Daoy (cell line): Measurements from ENCODE around the gene SMPD4. TPM values are rescaled to one million over a fixed set of nuclear protein-coding genes. Genes with fewer than 3 reads are reported as not detected.
"Not testable (repeated sequence)": the region's sequence is repeated elsewhere in the genome, so short reads cannot be mapped to it uniquely, and the experiment has no call there.

Experiments used
- DNase-seq: peaks from one replicate; pipeline ENCODE4 v3.0.0-alpha.2; 2015; ENCODE audit warnings: low read depth
- total RNA-seq: library from RNA; depleted of rRNA; stranded (reverse); fragments of >200 nt; shearing (Covaris generic); gene quantifications from 2 replicates; pipeline ENCODE4 v1.2.3, GENCODE V29; 2014

SMPD4 gene
- total RNA-seq, 1 experiment from 2014 or later, result 28.9 TPM

DNA sequence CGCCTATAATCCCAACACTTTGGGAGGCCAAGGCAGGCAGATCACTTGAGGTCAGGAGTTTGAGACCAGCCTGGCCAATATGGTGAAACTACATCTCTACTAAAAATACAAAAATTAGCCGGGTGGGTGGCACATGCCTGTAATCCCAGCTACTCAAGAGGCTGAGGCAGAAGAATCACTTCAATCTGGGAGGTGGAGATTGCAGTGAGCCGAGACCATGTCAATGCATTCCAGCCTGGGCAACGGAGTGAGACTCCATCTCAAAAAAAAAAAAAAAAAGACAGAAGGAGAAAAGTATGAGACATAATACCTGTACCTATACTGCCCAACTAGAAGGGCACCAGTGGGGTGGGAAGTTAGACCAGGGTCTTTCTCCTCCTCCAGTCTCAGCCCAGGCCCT is 22.0 kb downstream of the SMPD4 start:
- DNase-seq, result not testable (repeated sequence)

DNA sequence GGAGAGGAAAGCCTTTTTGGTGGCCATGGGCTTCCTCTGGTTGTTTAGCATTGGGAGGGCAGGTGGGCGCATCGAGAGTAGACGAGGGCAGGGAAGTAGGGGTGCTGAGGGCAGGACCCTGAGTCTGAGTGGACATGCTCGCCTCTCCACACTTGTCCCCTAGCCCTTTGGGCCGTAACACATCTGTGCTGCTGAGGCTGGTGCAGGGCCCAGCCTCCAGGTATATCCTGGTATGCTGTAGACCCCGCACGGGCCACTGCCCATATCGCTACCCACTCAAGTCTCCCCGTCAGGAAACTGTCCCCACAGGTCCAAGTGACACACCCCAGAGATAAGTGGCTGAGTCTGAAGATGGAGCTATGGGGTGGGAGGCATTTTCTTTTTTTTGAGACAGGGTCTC is 22.8 kb downstream of the SMPD4 start:
- DNase-seq, result no peak

DNA sequence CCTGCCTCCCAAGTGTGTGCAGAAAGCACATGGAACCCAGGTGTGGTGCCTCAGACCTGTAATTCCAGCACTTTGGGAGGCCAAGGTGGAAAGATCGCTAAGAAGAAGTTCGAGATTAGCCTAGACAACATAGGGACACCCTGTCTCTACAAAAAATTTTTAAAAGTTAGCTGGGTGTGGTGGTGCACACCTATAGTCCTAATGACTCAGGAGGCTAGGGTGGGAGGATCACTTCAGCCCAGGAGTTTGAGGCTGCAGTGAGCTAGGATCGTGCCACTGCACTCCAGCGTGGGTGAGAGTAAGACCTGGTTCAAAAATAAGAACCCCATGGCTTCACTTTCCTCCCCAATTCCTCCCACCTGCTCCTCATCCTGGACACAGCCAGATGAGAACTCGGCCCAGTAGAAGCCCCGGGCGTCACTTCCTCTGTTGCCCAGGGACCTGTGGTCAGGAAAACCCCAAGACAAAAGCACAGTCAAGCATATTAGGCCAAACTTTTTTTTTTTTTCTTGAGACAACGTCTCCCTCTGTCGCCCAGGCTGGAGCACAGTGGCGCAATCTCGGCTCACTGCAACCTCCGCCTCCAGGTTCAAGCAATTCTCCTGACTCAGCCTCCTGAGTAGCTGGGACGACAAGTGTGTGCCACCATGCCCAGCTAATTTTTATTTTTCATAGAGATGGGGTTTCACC is 23.4 kb downstream of the SMPD4 start:
- DNase-seq, result peak; percentile 51

DNA sequence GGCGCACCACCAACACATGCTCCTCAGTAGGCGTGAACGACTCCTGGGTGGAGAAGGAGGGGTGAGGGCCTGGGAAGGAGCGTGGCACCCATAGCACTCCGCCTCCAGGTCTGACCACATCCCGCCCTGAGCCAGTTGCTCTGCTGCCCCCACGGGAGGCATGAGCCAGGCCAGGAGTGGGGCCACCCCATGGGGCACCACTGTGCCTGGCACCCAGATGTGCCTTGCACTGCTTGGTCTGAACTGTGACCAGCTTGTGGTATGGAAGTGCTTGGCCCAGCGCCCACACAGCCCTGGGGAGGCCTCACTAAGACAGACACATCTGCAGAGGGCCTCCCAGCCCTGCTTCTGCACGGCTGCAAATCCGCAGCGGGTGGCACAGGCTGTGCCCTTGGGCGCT is 24.0 kb downstream of the SMPD4 start:
- DNase-seq, result peak; percentile 20

DNA sequence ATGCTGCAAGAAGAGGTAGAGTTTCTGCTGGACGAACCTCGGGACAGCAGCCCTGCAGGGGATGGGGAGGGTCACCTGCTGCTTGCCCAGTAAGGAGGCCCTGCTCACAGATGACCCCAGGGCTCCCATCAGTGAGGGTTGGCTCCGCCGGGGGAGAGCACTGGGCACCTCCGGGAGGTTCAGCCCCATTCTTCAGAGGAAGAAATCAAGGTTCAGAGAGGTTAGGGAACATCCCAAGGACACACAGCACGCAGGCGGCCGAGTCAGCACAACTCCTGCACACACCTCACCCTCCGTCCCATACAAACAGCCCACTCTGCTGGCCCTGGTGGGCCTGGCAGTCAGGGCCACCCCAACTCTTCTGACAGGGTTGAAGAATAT is 24.8 kb downstream of the SMPD4 start:
- no peak for DNase-seq

DNA sequence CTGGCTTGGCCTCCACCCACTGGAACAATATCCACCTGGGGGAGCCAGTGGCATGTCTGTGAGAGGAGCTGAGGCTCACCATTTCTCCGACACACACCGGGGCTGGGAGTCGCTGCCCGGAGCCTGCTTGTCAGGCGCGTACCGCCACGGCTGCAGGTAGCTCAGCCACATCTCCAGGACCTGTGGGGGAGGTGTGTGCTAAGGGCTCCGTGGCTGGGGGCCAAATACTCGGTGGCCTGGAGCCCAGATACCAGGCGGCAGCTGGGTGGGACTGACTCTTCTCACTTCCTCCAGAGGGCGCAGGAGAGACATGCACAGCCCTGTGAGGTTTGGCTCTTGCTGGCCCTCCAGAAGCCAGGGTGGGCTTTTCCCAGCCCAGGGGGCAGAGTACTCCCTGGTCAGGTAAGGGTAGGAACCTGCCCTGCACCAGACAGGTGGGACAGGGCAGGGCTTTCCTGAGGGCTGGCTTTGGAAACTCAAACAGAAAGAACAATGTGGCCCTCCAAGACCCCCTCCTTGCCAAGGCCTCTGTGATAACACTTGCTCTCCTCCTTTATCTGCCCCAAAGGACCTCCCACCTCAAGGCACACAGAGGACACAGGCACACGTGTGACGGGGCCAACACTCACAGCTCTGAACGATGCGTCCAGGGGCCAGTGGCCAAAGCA is 25.3 kb downstream of the SMPD4 start:
- DNase-seq, result peak; percentile 67

DNA sequence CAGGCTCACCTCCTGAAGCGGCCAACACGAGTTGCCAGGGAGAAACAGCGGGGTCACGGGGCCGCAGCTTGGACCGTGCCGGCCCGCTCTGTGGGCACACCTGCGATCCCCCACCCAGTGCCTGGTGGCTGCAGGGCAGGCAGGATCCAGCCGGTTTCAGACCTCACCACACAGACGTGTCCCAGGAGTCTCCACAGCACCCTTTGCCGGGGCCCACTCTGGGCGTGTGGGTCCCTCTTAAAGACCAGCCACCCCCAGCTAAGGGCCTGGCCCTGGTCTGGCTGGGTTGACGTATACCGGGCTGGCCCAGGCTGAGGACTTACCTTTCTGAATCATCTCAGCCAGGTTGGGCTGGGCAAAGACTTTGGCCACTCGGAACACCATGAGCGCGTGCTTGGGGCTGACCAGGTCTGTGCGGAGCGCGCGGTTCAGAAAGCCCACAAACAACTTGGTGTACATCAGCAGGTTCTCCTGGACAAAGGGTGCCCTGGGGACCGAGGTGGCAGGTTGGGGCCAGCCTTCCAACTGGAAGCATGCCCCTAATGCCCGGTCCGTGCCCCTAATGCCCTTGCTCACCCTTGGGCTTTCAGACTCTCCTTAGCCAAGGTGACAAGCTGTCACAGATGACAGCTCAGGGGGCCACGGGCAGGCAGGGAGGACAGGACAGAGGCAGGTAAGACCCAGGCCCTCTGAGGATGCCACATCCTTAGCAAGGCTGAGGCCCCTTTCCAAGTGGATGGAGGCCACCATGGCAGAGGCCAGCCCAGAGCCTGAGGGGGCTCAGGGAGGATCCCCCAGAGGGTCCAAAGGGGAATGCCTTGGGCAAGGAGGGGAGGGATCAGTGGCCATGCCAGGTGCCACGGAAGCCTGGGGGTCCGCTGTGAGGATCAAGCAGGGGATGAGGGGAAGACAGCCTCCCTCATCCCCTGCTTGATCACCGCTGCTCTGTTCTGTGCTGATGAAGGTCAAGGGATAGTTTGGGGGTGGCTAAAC is 26.3 kb downstream of the SMPD4 start:
- DNase-seq, result no peak

DNA sequence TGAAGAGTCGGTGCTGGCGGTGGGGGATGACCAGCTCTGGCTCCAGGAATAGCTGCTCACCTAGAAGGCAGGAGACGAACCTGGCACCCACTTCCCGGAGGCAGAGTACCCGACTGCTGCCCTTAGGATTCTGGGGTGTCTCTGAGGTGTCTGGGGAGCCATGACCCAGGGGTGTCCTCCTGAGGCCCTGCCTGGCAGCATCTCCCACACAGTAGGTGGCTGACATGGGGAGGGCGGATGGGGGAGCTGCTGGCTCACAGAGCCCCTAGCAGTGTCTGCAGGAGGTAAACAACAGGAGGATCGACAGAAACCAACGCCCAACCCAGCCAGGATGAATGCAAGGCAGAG is 27.0 kb downstream of the SMPD4 start:
- not testable (repeated sequence) for DNase-seq

DNA sequence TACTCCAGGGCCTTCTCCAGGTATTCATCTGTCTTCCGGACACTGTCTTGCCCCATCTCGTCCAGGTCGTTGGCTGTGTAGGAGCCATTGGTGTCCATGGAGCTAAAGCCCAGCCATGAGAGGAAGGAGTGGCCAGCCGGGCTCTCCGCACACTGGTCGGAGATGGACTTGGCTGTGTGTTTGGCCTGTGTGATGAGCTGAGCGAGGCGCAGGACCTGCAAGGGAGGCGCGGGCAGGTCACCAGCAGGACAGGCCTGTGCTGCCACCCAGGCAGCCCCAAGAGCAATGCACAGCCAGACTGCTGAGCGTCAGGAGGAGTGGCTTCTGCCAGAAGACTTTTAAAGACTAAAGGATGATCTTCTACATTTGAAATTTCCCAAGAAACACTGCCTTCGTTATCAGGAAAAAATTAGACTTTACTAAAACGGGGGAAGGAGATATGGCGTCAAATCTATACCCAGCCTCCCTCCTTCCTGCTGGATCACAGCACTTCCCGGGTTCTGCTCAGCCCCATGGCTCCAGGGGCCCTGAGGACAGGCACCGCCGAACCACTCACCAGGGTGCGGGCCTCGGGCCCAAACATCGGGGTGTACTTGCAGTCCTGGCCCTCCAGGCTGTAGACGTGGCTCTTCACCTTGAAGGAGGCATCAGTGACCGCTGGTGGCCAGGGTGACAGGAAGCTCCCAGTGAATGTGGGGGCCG is 27.5 kb downstream of the SMPD4 start:
- not testable (repeated sequence) for DNase-seq

DNA sequence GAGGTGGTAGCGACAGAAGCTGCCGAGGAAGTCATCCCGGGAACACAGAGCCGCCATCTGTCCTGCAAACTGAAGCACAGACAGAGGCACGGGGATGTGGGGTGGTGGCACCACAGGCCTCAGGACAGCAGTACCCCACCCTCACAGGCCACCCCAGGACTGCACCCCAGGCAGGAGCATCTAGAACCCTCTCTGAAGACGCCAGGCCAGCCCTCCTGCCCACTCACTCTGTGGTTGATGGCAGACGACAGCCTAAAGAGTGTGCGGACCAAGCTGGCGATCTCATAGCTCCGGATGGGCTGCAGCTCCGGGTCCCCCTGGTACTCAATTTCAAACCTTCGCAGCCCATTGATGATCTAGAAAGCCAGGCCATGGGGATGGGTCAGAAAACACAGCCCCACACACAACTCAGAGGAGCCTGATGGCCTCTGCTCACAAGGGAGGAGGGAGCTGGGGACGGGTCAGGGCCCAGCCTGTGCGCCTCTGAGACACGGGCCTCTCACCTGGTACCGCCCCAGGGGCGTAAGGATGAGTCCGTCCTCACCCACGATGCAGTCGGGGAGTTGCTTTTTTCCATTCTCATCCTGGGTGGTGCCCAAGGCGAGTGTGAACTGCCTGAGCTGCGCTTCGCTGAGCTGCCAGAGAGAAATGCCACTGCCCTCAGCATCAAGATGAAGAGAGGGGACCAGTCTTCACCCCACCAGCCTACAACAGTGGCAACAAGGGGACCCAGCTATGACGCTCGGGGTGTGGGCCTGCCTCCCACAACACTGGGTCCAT is 28.4 kb downstream of the SMPD4 start:
- DNase-seq, result no peak

DNA sequence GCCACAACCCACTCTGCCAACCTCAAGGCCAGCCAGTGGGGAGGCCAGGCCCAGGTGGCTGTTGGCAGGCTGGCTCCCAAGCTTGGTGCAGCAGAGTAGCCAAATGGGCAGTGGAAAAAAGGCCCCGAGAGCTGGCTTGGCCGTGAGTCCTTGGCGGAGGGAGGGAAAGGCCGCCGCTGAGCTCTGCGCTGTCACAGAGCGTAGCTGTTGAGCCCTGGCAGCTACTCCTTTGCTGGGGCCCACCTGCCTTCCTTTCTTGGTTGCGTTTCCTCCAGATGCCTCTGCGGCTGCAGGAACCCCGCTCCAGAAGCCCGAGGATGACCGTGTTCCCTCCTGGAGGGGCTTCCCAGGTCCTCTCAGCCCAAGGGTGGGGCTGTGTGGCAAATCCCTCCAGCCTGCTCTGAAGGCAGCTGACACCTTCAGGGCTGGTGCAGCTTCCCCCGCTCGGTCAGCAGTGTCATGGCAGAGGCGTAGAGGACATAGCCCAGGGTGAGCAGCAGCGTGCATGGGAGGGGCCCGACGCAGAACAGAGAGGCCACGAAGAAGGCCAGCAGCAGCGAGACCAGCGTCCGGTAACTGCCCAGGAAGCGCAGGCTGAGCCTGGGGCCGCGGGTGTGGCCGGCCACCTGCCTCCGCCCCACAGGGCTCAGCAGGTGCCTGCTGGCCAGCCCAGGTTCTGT is 29.1 kb downstream of the SMPD4 start:
- not testable (repeated sequence) for DNase-seq

DNA sequence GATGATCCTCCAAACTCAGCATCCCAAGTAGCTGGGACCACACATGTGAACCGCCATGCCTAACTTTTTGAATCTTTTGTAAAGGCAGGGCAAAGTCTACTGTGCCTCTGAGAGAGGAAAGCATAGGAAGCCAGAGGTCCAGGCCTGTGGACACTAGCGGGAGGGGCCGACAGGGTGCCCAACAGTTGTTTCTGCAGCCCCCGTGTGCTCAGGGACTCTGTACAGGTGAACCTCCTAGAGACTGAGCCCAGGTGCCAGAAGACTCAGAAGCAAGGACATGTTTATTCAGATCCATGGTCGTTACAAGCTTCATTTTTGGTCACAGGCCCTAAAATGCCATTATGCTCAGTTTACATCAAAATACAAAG is 30.3 kb downstream of the SMPD4 start:
- DNase-seq, result not testable (repeated sequence)

DNA sequence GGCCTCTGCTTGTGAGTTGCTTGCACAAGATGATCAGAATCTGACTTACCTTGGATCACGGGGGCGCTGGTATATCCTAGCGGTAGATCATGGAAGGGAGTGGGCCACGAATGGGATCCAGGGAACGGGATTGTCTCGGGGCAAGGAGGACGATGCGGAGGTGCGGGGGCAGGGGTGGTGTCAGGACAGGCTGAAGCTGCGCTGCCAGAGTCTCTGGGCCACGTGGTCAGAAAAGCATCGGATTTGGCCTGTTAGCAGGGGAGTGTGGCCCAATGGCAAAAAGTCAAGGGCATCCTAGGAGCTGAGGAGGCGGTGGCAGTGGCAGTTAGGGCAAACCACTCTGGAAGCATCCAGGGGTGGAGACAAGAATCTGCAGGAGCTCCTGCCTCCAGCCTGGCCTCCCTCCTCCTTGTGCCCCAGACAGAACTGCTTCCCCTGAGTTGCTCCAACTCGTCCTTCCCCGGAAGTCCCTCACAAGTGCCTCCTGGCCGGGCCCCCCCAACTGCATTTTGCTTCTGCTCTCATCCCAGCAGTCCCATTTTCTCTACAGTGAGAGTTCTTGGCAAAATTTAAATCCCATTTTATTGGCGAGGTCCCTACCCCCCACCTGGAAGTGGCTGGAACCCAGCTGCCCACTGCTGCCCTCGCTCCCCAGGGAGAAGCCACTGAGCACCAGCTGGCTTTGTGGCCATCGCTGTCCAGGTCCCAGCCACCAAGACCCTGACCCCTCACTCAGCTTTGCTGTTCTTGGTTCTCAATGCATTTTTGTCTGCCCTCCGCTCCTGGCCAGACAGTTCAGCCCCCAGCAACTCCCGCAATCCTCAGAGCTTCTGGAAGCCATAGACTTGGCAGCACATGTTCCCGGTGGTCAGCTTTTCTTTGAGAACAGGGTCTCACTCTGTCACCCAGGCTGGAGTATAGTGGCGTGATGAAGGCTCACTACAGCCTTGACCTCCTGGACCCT is 30.9 kb downstream of the SMPD4 start:
- DNase-seq, result no peak

DNA sequence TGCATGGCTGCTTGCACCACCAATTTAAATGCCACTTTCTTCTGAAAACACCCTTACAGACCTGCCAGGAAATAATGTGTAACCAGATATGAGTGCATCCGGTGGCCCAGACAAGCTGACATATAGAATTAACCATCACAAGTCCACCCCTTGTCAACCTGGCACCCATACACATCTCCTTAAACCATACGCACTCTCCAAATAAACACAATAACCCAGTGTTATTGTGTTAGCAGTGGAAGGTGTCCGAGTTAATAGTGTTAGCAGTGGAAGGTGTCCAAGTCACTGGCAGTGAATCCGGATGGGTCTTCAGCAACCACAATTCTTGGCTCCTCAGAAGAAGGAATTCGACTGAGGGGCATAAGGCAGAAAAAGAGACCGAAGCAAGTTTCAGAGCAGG is 32.9 kb downstream of the SMPD4 start:
- DNase-seq, result not testable (repeated sequence)

DNA sequence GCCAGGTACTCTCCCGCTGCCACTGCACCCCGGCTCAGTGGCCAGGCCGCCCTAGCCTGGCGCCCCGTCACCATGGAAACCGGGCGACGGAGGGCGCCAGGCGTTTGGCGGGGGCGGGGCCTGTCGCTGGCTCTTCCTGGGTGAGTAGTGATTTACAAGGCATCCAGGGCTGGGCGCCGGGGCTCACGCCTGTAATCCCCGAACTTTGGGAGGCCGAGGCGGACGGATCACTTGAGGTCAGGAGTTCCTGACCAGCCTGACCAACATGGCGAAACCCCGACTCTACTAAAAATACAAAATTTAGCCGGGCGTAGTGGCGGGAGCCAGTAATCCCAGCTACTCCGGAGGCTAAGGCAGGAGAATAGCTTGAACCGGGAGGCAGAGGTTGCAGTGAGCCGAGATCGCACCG is 36.4 kb downstream of the SMPD4 start, which contains the start of gene CCDC74B:
CCDC74B (minus strand) TSS at position 107 of the 409 bp plus-strand sequence. CDS start 116 bp downstream, outside the sequence.
- peak; percentile 63 for DNase-seq

DNA sequence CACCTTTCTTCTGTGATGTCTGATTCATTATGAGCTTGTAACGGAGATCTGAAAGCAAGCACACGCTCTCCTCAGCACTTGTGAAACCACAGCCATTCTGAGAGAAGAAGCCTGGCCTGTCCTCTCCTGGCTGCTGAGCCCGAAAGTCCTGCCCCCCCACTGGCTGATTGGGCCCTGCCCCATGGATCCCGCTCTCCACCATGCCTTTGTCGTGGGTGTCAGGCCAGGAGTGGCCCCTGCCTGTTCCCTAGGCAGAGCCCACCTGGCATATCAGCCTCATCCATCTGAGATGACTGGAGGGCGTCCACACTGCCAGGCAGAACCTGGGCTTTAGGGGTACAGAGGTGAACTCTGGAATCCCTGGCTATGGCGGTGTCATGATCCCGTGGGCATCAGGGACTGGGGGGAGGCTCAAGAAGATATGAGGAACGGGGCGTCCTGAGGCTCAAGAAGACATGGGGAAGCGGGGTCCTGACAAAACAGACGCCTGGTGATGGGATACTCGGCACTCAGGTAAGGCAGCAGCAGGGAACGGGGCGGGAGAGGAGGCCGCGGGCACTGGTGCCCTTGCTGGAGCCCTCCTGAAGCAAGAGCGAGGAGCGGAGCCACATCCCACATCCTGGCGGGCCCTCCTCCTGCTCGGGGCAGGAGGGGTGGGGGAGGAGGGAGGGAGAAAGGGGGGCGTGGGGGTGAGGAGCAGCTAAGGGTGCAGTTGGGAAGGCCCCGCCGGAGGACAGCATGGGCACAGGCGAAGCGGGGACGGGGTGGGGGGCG is 37.9 kb downstream of the SMPD4 start:
- DNase-seq, result not testable (repeated sequence)

DNA sequence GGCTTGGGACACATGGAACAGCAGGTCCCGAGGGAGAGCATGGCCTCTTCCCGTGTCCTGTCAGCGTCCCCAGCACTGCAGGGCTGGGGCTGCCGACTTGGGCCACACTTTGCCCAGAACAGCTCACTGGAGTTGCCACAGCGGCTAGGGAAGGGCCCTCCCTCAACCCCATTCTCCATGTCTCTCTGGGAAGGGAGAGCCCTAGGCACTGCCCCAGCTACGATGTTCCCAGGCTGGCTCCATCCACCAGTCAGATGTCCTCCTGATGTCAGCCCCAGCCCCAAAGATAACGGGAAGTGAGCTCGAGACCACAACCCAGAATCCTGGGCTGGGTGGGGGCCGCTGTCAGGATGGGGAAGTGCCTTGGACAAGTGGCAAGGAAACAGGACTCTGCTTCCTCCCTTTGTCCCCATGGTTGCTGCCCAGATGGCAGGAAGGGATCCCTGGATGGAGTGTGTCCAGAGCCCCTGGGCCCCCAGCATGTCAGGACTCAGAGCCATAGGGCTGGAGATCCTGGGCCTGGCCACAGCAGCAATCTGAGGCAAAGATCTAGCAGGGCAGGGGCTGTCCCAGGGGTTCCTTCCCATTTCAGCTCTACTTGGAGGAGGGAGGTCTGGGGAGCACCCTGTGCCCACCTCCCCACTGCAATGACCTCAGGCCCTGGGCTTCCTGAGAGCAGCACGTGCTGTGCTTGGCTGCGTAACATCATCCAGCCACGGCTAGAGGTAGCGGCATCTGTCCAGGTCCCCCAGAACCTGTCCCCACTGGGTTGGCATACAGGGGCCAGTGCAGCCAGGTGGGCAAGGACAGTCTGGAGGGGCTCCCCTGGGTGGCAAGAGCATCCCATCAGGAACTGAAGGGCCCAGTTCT is 38.8 kb downstream of the SMPD4 start:
- DNase-seq, result not testable (repeated sequence)
